ENCODE data around the gene IPO11. TPM values are rescaled to one million over a fixed set of nuclear protein-coding genes. Genes with fewer than 3 reads are reported as not detected.

Gene IPO11
- total and polyA plus RNA-seq, 2 experiments from 2014 or later, result 18.7 to 64.7 TPM

- TF ChIP-seq ZNF462 (CRISPR knock-in tag; IDR thresholded peaks at IDR 0.05), result no peak
- TF ChIP-seq REST (IDR thresholded peaks at IDR 0.05; ENCODE audit: unreplicated experiment), result no peak
Measured at GRCh38 chr5:62585751-62586150, 173.2 kb downstream of the IPO11 start (continued).

GRCh38 chr5:62587737-62588136 is 175.2 kb downstream of the IPO11 start:
- DNase-seq (ENCODE audit: low spot score) (no peak), ATAC-seq (no peak)
- Histone ChIP-seq H2AFZ (no peak overlapping the region), H3K4me2 (no peak overlapping the region), H3K36me3 (ENCODE audit: insufficient read depth) (peaks cover 5% of the 10 kb centered on the region; the same call in 1 of the 2 replicates), H3F3A (replicated peaks; ENCODE audit: low read depth) (no peaks in the 10 kb centered on the region), H3K4me1 (ENCODE audit: insufficient read depth) (no peaks in the 10 kb centered on the region), H4K20me1 (replicated peaks; ENCODE audit: insufficient read depth) (no peaks in the 10 kb centered on the region), H3K27me3 (ENCODE audit: insufficient read depth) (no peaks in the 10 kb centered on the region), H3K79me2 (replicated peaks; ENCODE audit: insufficient read depth) (no peaks in the 10 kb centered on the region; the same call in 1 of the 2 replicates), H3K27ac (ENCODE audit: low read depth) (no peak overlapping the region), H3K9me2 (ENCODE audit: insufficient read depth) (peaks cover 4% of the 10 kb centered on the region; the same call in 1 of the 2 replicates), H3K4me3 (no peak overlapping the region)
- Mint-ChIP-seq H3K4me3 (no peak overlapping the region), H3K4me1 (no peaks in the 10 kb centered on the region; the same call in 2 of the 3 replicates), H3K27me3 (ENCODE audit: insufficient read depth, low read depth, poor library complexity) (peaks cover 3% of the 10 kb centered on the region), H3K36me3 (ENCODE audit: low read depth) (peaks cover 15% of the 10 kb centered on the region; the same call in 2 of the 3 replicates), H3K9me3 (no peaks in the 10 kb centered on the region), H3K27ac (no peak overlapping the region)
- TF ChIP-seq POLR2AphosphoS5 (IDR thresholded peaks at IDR 0.05; ENCODE audit: low read depth) (no peak), JUNB (IDR thresholded peaks at IDR 0.05; ENCODE audit: unreplicated experiment) (no peak), NANOG (IDR thresholded peaks at IDR 0.05; ENCODE audit: borderline replicate concordance) (no peak), ZNF114 (CRISPR knock-in tag; IDR thresholded peaks at IDR 0.05) (no peak), CTCF (conservative IDR thresholded peaks at IDR 0.05; ENCODE audit: low read depth in 2 of 2) (no peak), ZNF331 (CRISPR knock-in tag; IDR thresholded peaks at IDR 0.05; ENCODE audit: low read depth) (no peak)

Measured in GM23338 (cell line).